ENCODE measurements around the gene GLIS1. TPM values are rescaled to one million over a fixed set of nuclear protein-coding genes. Genes with fewer than 3 reads are reported as not detected.

GLIS1 gene
- total RNA-seq, 2 experiments from 2014 or later, result not detected

GRCh38 chr1:53672243-53672642 is 66.7 kb downstream of the GLIS1 start:
- H3K36me3 Mint-ChIP-seq (ENCODE audit: low read depth), result no peaks in the 10 kb centered on the region
- POLR2A ChIA-PET, result no interaction called here
- H3K27ac Mint-ChIP-seq, result no peak overlapping the region
- DNase-seq, result no peak
- no peak overlapping the region for H3K4me3 Mint-ChIP-seq
- H3K27me3 Mint-ChIP-seq, result no peaks in the 10 kb centered on the region
- CTCF ChIA-PET, result no interaction called here
- no peaks in the 10 kb centered on the region for H3K4me1 Mint-ChIP-seq
- H3K9me3 Mint-ChIP-seq, result no peaks in the 10 kb centered on the region

GRCh38 chr1:53669621-53670191 is 69.3 kb downstream of the GLIS1 start:
- Mint-ChIP-seq H3K27ac (no peak overlapping the region), H3K4me1 (no peaks in the 10 kb centered on the region), H3K4me3 (no peak overlapping the region), H3K36me3 (ENCODE audit: low read depth) (no peaks in the 10 kb centered on the region), H3K9me3 (no peaks in the 10 kb centered on the region), H3K27me3 (no peaks in the 10 kb centered on the region)
- ChIA-PET CTCF (no interaction called here), POLR2A (no interaction called here)
- DNase-seq, result no peak

GRCh38 chr1:53666566-53666965 is 72.4 kb downstream of the GLIS1 start:
- no peaks in the 10 kb centered on the region for H3K4me1 Mint-ChIP-seq
- ChIA-PET CTCF (no interaction called here), POLR2A (no interaction called here)
- no peak overlapping the region for H3K4me3 Mint-ChIP-seq
- H3K36me3 Mint-ChIP-seq (ENCODE audit: low read depth), result no peaks in the 10 kb centered on the region
- no peak for DNase-seq
- no peaks in the 10 kb centered on the region for H3K27me3 Mint-ChIP-seq
- H3K9me3 Mint-ChIP-seq, result no peaks in the 10 kb centered on the region
- no peak overlapping the region for H3K27ac Mint-ChIP-seq

GRCh38 chr1:53665996-53666395 is 73.0 kb downstream of the GLIS1 start:
- ChIA-PET CTCF (interaction anchor here (1.0 kb wide), 1 partner anchor 17 kb away, joined by 3 read pairs; no protein-coding TSS in a partner anchor), POLR2A (no interaction called here)
- DNase-seq, result no peak
- no peaks in the 10 kb centered on the region for H3K36me3 Mint-ChIP-seq (ENCODE audit: low read depth)
- H3K4me1 Mint-ChIP-seq, result no peaks in the 10 kb centered on the region
- no peaks in the 10 kb centered on the region for H3K9me3 Mint-ChIP-seq
- H3K27me3 Mint-ChIP-seq, result no peaks in the 10 kb centered on the region
- H3K4me3 Mint-ChIP-seq, result no peak overlapping the region
- no peak overlapping the region for H3K27ac Mint-ChIP-seq

- CTCF ChIA-PET, result no interaction called here
- POLR2A ChIA-PET, result no interaction called here
- Mint-ChIP-seq H3K9me3 (no peaks in the 10 kb centered on the region), H3K4me1 (no peaks in the 10 kb centered on the region), H3K27ac (no peak overlapping the region), H3K27me3 (no peaks in the 10 kb centered on the region), H3K36me3 (ENCODE audit: low read depth) (no peaks in the 10 kb centered on the region), H3K4me3 (no peak overlapping the region)
- no peak for DNase-seq
Observed at GRCh38 chr1:53663529-53664300, 75.2 kb downstream of the GLIS1 start.

GRCh38 chr1:53662951-53663350 is 76.0 kb downstream of the GLIS1 start:
- no peaks in the 10 kb centered on the region for H3K27me3 Mint-ChIP-seq
- H3K4me1 Mint-ChIP-seq, result no peaks in the 10 kb centered on the region
- no peak for DNase-seq
- H3K4me3 Mint-ChIP-seq, result no peak overlapping the region
- POLR2A ChIA-PET, result no interaction called here
- no peaks in the 10 kb centered on the region for H3K36me3 Mint-ChIP-seq (ENCODE audit: low read depth)
- CTCF ChIA-PET, result interaction anchor here (0.5 kb wide), 1 partner anchor 972 kb away, joined by 4 read pairs; no protein-coding TSS in a partner anchor
- H3K27ac Mint-ChIP-seq, result no peak overlapping the region
- H3K9me3 Mint-ChIP-seq, result no peaks in the 10 kb centered on the region

GRCh38 chr1:53662169-53662568 is 76.8 kb downstream of the GLIS1 start:
- no peak overlapping the region for H3K27ac Mint-ChIP-seq
- H3K27me3 Mint-ChIP-seq, result no peaks in the 10 kb centered on the region
- H3K36me3 Mint-ChIP-seq (ENCODE audit: low read depth), result no peaks in the 10 kb centered on the region
- CTCF ChIA-PET, result interaction anchor here (0.6 kb wide), 1 partner anchor 853 kb away, joined by 3 read pairs; no protein-coding TSS in a partner anchor
- no peak overlapping the region for H3K4me3 Mint-ChIP-seq
- H3K4me1 Mint-ChIP-seq, result no peaks in the 10 kb centered on the region
- no peak for DNase-seq
- H3K9me3 Mint-ChIP-seq, result no peaks in the 10 kb centered on the region
- POLR2A ChIA-PET, result no interaction called here

- DNase-seq, result no peak
- Mint-ChIP-seq H3K27me3 (peaks cover 3% of the 10 kb centered on the region), H3K4me3 (no peak overlapping the region), H3K4me1 (no peaks in the 10 kb centered on the region), H3K27ac (no peak overlapping the region), H3K9me3 (no peaks in the 10 kb centered on the region), H3K36me3 (ENCODE audit: low read depth) (no peaks in the 10 kb centered on the region)
- POLR2A ChIA-PET, result no interaction called here
- CTCF ChIA-PET, result interaction anchor here (0.6 kb wide), 1 partner anchor 854 kb away, joined by 3 read pairs; no protein-coding TSS in a partner anchor
Observed at GRCh38 chr1:53661496-53661895, 77.5 kb downstream of the GLIS1 start.

- Mint-ChIP-seq H3K27me3 (peaks cover 7% of the 10 kb centered on the region), H3K9me3 (no peaks in the 10 kb centered on the region), H3K27ac (no peak overlapping the region), H3K4me3 (no peak overlapping the region), H3K4me1 (no peaks in the 10 kb centered on the region), H3K36me3 (ENCODE audit: low read depth) (no peaks in the 10 kb centered on the region)
- no peak for DNase-seq
- CTCF ChIA-PET, result interaction anchor here (1.1 kb wide), 1 partner anchor 34 kb away, joined by 3 read pairs; no protein-coding TSS in a partner anchor
- POLR2A ChIA-PET, result no interaction called here
Observed at GRCh38 chr1:53660666-53661065, 78.3 kb downstream of the GLIS1 start.

GRCh38 chr1:53659436-53659835 is 79.5 kb downstream of the GLIS1 start:
- H3K27ac Mint-ChIP-seq, result no peak overlapping the region
- H3K4me3 Mint-ChIP-seq, result no peak overlapping the region
- H3K36me3 Mint-ChIP-seq (ENCODE audit: low read depth), result no peaks in the 10 kb centered on the region
- POLR2A ChIA-PET, result no interaction called here
- CTCF ChIA-PET, result interaction anchor here (0.9 kb wide), 1 partner anchor 84 kb away, joined by 3 read pairs; no protein-coding TSS in a partner anchor
- H3K9me3 Mint-ChIP-seq, result no peaks in the 10 kb centered on the region
- H3K27me3 Mint-ChIP-seq, result peaks cover 14% of the 10 kb centered on the region
- H3K4me1 Mint-ChIP-seq, result no peaks in the 10 kb centered on the region
- no peak for DNase-seq

GRCh38 chr1:53658489-53659230 is 80.3 kb downstream of the GLIS1 start:
- Mint-ChIP-seq H3K4me3 (no peak overlapping the region), H3K27ac (no peak overlapping the region), H3K27me3 (peaks cover 14% of the 10 kb centered on the region), H3K9me3 (no peaks in the 10 kb centered on the region), H3K4me1 (no peaks in the 10 kb centered on the region), H3K36me3 (ENCODE audit: low read depth) (no peaks in the 10 kb centered on the region)
- CTCF ChIA-PET, result no interaction called here
- no peak for DNase-seq
- POLR2A ChIA-PET, result no interaction called here

- peaks cover 14% of the 10 kb centered on the region for H3K27me3 Mint-ChIP-seq
- no peaks in the 10 kb centered on the region for H3K36me3 Mint-ChIP-seq (ENCODE audit: low read depth)
- H3K4me3 Mint-ChIP-seq, result no peak overlapping the region
- no peak for DNase-seq
- CTCF ChIA-PET, result no interaction called here
- POLR2A ChIA-PET, result no interaction called here
- no peaks in the 10 kb centered on the region for H3K4me1 Mint-ChIP-seq
- no peak overlapping the region for H3K27ac Mint-ChIP-seq
- no peaks in the 10 kb centered on the region for H3K9me3 Mint-ChIP-seq
Observed at GRCh38 chr1:53657891-53658396, 81.0 kb downstream of the GLIS1 start.

GRCh38 chr1:53657531-53657805 is 81.5 kb downstream of the GLIS1 start:
- H3K27ac Mint-ChIP-seq, result no peak overlapping the region
- H3K9me3 Mint-ChIP-seq, result no peaks in the 10 kb centered on the region
- peaks cover 14% of the 10 kb centered on the region for H3K27me3 Mint-ChIP-seq
- no peaks in the 10 kb centered on the region for H3K36me3 Mint-ChIP-seq (ENCODE audit: low read depth)
- H3K4me3 Mint-ChIP-seq, result no peak overlapping the region
- H3K4me1 Mint-ChIP-seq, result no peaks in the 10 kb centered on the region
- no peak for DNase-seq
- CTCF ChIA-PET, result no interaction called here
- POLR2A ChIA-PET, result no interaction called here
